SH-SY5Y (cell line): Measurements from ENCODE around the gene ACIN1.

Experiments used
- GATA2 ChIP-seq: IDR thresholded peaks from 2 replicates; pipeline ENCODE4 v1.6.1; 2011; ENCODE audit warnings: mild to moderate bottlenecking, low read depth, low read length
- GATA3 ChIP-seq: IDR thresholded peaks from 2 replicates; pipeline ENCODE4 v1.6.1; 2011; ENCODE audit warnings: low read depth, mild to moderate bottlenecking, low read length, moderate library complexity

DNA sequence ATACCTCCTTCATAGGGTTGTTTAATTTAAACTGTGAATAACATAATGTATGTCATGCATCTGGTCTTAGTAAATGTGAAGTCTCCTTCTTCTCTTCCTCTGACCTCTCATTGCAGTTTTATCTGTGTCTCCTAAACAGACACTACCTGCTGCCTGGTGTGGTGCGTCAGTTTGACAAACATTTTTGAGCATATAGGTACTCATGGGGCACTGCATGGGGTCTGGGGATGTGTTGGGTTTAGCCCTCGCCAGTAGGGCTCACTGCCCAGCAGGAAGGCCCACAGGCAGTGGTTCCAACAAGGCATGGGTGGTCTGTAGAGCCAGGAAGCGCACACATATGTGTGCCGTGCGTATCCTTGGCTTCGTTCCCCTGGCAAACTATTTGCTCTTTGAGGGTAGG lies 27.1 kb upstream of the ACIN1 start:
- no peak for TF ChIP-seq GATA2
- TF ChIP-seq GATA3, result no peak
